SK-N-SH treated with all-trans-retinoic acid at 6 μM for 48 hours (cell line): ENCODE data around the gene MAPK8.

Experiments used
- ATAC-seq: fragments of 200-7000 bp; cut with Tn5 transposase; 3 replicates; pipeline ENCODE4 v1.9.1; 2020; ENCODE audit warnings: mild to moderate bottlenecking, moderate library complexity
- BACH2 ChIP-seq: fragments of 250-450 bp; sonication (Bioruptor Pico); IDR thresholded peaks from 2 replicates; pipeline ENCODE4 v1.9.0; 2021; ENCODE audit warnings: mild to moderate bottlenecking, borderline replicate concordance
- CSDC2 ChIP-seq: fragments of 250-450 bp; sonication (Bioruptor Pico); IDR thresholded peaks from 2 replicates; pipeline ENCODE4 v1.5.0; 2020; ENCODE audit warnings: mild to moderate bottlenecking, moderate library complexity
- ESRRG ChIP-seq: fragments of 250-450 bp; sonication (Bioruptor Pico); IDR thresholded peaks from 2 replicates; pipeline ENCODE4 v1.6.1; 2021; ENCODE audit warnings: mild to moderate bottlenecking
- GLIS3 ChIP-seq: fragments of 250-450 bp; sonication (Bioruptor Pico); IDR thresholded peaks from 2 replicates; pipeline ENCODE4 v1.5.0; 2020; ENCODE audit warnings: mild to moderate bottlenecking, moderate library complexity
- ISL1 ChIP-seq: fragments of 250-450 bp; sonication (Bioruptor Pico); IDR thresholded peaks from 2 replicates; pipeline ENCODE4 v2.1.2; 2022; ENCODE audit warnings: mild to moderate bottlenecking, moderate library complexity
- OSR1 ChIP-seq: fragments of 250-450 bp; sonication (Bioruptor Pico); IDR thresholded peaks from 2 replicates; pipeline ENCODE4 v1.8.0; 2022; ENCODE audit warnings: moderate library complexity, mild to moderate bottlenecking, inconsistent platforms
- PPARA ChIP-seq: fragments of 250-450 bp; sonication (Bioruptor Pico); IDR thresholded peaks from 2 replicates; pipeline ENCODE4 v1.5.0; 2020; ENCODE audit warnings: mild to moderate bottlenecking, borderline replicate concordance
- RARB ChIP-seq: fragments of 250-450 bp; sonication (Bioruptor Pico); IDR thresholded peaks from 2 replicates; pipeline ENCODE4 v1.8.0; 2021; ENCODE audit warnings: mild to moderate bottlenecking, moderate library complexity
- TCF4 ChIP-seq: fragments of 250-450 bp; sonication (Bioruptor Pico); IDR thresholded peaks from 2 replicates; pipeline ENCODE4 v1.8.0; 2021; ENCODE audit warnings: mild to moderate bottlenecking, moderate library complexity, borderline replicate concordance
- ZC3H10 ChIP-seq: fragments of 250-450 bp; sonication (Bioruptor Pico); IDR thresholded peaks from 2 replicates; pipeline ENCODE4 v1.5.1; 2021; ENCODE audit warnings: mild to moderate bottlenecking, moderate library complexity
- ZFP3 ChIP-seq: fragments of 250-450 bp; sonication (Bioruptor Pico); IDR thresholded peaks from 2 replicates; pipeline ENCODE4 v1.5.0; 2020; ENCODE audit warnings: mild to moderate bottlenecking, moderate library complexity
- ZFP30 ChIP-seq: fragments of 450-650 bp; formaldehyde crosslinking; IDR thresholded peaks from 2 replicates; pipeline ENCODE4 v1.5.0; 2022; ENCODE audit warnings: mild to moderate bottlenecking, moderate library complexity
- ZNF565 ChIP-seq: fragments of 450-650 bp; formaldehyde crosslinking; conservative IDR thresholded peaks from 2 replicates; pipeline ENCODE4 v1.5.0; 2020; ENCODE audit warnings: low read depth, mild to moderate bottlenecking, moderate library complexity
- ZNF70 ChIP-seq: fragments of 450-650 bp; formaldehyde crosslinking; IDR thresholded peaks from 2 replicates; pipeline ENCODE4 v1.5.0; 2020; ENCODE audit warnings: mild to moderate bottlenecking, moderate library complexity
- ZNF8 ChIP-seq: fragments of 450-650 bp; formaldehyde crosslinking; IDR thresholded peaks from 2 replicates; pipeline ENCODE4 v1.5.0; 2020; ENCODE audit warnings: mild to moderate bottlenecking, moderate library complexity
- TF ChIP-seq, protein P1 (sequence below): fragments of 250-450 bp; sonication (Bioruptor Pico); IDR thresholded peaks from 2 replicates; pipeline ENCODE4 v1.5.1; 2020; ENCODE audit warnings: low read depth, mild to moderate bottlenecking, moderate library complexity
- TF ChIP-seq, protein P2 (sequence below): fragments of 250-450 bp; sonication (Bioruptor Pico); IDR thresholded peaks from 2 replicates; pipeline ENCODE4 v1.5.1; 2021; ENCODE audit warnings: mild to moderate bottlenecking, moderate library complexity
- TF ChIP-seq, protein P3 (sequence below): fragments of 250-450 bp; sonication (Bioruptor Pico); IDR thresholded peaks from 2 replicates; pipeline ENCODE4 v1.5.0; 2020; ENCODE audit warnings: mild to moderate bottlenecking, moderate library complexity
- TF ChIP-seq, protein P4 (sequence below): fragments of 250-450 bp; sonication (Bioruptor Pico); IDR thresholded peaks from 2 replicates; pipeline ENCODE4 v1.8.0; 2021; ENCODE audit warnings: low read depth, mild to moderate bottlenecking, moderate library complexity, borderline replicate concordance
- TF ChIP-seq, protein P5 (sequence below): fragments of 250-450 bp; sonication (Bioruptor Pico); IDR thresholded peaks from 2 replicates; pipeline ENCODE4 v1.8.0; 2020; ENCODE audit warnings: mild to moderate bottlenecking, moderate library complexity, borderline replicate concordance

The MAPK8 gene

DNA sequence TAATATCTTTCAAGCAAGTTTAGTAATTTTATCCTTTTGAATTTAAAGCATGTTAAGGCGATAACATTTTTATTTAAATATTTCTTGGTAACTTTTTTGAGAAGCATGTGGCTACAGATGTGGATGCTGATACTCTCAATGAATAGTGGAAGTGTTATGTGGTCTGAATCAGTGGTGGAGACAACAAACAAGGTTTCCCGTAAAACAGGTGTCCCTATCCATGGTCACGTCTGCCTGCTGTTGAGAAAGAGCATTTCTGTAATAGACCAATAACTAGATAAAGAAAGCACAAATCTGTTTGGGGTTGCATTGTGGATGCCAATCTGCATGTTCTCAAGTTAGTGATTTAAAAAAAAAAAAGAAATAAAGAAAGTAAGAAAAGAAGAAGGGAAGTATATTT, 13.9 kb upstream of the MAPK8 start (continued):
- no peak for TF ChIP-seq ISL1 (CRISPR knock-in tag)
- TF ChIP-seq GLIS3 (CRISPR knock-in tag): no peak
- TF ChIP-seq TCF4: no peak

DNA sequence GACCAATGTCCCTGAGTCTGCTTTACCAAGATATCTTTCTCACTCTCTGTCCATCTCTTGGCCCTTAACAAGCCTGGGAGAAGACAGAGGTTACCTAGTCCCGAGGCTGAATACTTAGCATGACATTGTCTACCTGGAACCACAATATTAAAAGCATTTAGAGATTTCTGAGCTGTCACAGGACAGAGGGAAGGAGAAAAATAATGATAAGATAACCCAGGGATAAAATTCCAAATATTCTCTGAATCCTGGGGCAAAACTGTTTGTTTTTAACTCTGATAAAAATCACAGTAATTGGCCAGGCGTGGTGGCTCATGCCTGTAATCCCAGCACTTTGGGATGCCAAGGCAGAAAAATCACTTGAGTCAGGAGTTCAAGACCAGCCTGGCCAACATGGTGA, 12.0 kb upstream of the MAPK8 start:
- ATAC-seq: no peak
- TF ChIP-seq ZNF8 (no peak), ZC3H10 (no peak), PPARA (CRISPR knock-in tag) (no peak), ZFP3 (CRISPR knock-in tag) (no peak), ESRRG (no peak), RARB (CRISPR knock-in tag) (no peak), BACH2 (CRISPR knock-in tag) (no peak), CSDC2 (CRISPR knock-in tag) (no peak)
- TF ChIP-seq, protein P1, sequence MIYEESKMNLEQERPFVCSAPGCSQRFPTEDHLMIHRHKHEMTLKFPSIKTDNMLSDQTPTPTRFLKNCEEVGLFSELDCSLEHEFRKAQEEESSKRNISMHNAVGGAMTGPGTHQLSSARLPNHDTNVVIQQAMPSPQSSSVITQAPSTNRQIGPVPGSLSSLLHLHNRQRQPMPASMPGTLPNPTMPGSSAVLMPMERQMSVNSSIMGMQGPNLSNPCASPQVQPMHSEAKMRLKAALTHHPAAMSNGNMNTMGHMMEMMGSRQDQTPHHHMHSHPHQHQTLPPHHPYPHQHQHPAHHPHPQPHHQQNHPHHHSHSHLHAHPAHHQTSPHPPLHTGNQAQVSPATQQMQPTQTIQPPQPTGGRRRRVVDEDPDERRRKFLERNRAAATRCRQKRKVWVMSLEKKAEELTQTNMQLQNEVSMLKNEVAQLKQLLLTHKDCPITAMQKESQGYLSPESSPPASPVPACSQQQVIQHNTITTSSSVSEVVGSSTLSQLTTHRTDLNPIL (CRISPR knock-in tag): no peak
- TF ChIP-seq, protein P2, sequence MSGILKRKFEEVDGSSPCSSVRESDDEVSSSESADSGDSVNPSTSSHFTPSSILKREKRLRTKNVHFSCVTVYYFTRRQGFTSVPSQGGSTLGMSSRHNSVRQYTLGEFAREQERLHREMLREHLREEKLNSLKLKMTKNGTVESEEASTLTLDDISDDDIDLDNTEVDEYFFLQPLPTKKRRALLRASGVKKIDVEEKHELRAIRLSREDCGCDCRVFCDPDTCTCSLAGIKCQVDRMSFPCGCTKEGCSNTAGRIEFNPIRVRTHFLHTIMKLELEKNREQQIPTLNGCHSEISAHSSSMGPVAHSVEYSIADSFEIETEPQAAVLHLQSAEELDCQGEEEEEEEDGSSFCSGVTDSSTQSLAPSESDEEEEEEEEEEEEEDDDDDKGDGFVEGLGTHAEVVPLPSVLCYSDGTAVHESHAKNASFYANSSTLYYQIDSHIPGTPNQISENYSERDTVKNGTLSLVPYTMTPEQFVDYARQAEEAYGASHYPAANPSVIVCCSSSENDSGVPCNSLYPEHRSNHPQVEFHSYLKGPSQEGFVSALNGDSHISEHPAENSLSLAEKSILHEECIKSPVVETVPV: no peak
- TF ChIP-seq, protein P3, sequence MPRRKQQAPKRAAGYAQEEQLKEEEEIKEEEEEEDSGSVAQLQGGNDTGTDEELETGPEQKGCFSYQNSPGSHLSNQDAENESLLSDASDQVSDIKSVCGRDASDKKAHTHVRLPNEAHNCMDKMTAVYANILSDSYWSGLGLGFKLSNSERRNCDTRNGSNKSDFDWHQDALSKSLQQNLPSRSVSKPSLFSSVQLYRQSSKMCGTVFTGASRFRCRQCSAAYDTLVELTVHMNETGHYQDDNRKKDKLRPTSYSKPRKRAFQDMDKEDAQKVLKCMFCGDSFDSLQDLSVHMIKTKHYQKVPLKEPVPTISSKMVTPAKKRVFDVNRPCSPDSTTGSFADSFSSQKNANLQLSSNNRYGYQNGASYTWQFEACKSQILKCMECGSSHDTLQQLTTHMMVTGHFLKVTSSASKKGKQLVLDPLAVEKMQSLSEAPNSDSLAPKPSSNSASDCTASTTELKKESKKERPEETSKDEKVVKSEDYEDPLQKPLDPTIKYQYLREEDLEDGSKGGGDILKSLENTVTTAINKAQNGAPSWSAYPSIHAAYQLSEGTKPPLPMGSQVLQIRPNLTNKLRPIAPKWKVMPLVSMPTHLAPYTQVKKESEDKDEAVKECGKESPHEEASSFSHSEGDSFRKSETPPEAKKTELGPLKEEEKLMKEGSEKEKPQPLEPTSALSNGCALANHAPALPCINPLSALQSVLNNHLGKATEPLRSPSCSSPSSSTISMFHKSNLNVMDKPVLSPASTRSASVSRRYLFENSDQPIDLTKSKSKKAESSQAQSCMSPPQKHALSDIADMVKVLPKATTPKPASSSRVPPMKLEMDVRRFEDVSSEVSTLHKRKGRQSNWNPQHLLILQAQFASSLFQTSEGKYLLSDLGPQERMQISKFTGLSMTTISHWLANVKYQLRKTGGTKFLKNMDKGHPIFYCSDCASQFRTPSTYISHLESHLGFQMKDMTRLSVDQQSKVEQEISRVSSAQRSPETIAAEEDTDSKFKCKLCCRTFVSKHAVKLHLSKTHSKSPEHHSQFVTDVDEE (CRISPR knock-in tag): no peak
- TF ChIP-seq, protein P4, sequence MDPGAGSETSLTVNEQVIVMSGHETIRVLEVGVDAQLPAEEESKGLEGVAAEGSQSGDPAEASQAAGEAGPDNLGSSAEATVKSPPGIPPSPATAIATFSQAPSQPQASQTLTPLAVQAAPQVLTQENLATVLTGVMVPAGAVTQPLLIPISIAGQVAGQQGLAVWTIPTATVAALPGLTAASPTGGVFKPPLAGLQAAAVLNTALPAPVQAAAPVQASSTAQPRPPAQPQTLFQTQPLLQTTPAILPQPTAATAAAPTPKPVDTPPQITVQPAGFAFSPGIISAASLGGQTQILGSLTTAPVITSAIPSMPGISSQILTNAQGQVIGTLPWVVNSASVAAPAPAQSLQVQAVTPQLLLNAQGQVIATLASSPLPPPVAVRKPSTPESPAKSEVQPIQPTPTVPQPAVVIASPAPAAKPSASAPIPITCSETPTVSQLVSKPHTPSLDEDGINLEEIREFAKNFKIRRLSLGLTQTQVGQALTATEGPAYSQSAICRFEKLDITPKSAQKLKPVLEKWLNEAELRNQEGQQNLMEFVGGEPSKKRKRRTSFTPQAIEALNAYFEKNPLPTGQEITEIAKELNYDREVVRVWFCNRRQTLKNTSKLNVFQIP (CRISPR knock-in tag): no peak

DNA sequence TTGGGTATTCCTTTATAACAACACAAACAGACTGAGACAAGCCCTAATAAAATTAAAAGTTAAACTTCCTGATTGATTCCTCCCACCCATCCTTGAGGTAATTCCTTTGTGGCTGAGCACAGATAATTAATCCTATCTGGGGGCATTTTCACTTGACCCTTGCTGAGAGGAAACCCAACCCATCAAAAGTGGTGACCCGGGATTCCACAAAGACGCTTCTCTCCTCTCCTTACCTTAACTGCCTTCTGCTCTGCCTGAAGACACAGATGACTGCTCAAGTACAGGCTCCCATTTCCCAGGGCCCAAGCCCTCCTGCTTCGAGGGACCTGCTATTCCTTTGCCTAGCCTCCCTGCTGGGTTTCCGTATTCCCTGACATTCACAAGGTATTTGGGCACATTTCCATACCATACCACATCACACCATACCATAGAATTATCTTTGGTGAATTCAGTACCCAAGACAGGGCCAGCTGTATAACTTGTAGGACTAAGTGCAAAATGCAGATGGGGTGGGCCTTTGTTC, 9.8 kb upstream of the MAPK8 start:
- ATAC-seq: no peak
- TF ChIP-seq ZFP30 (CRISPR knock-in tag) (no peak), BACH2 (CRISPR knock-in tag) (no peak), ZC3H10 (no peak), ISL1 (CRISPR knock-in tag) (no peak), ESRRG (no peak), OSR1 (CRISPR knock-in tag) (no peak), TCF4 (no peak), PPARA (CRISPR knock-in tag) (no peak), CSDC2 (CRISPR knock-in tag) (no peak), ZNF565 (CRISPR knock-in tag) (no peak), RARB (CRISPR knock-in tag) (no peak), ZNF70 (no peak)
- TF ChIP-seq, protein P5, sequence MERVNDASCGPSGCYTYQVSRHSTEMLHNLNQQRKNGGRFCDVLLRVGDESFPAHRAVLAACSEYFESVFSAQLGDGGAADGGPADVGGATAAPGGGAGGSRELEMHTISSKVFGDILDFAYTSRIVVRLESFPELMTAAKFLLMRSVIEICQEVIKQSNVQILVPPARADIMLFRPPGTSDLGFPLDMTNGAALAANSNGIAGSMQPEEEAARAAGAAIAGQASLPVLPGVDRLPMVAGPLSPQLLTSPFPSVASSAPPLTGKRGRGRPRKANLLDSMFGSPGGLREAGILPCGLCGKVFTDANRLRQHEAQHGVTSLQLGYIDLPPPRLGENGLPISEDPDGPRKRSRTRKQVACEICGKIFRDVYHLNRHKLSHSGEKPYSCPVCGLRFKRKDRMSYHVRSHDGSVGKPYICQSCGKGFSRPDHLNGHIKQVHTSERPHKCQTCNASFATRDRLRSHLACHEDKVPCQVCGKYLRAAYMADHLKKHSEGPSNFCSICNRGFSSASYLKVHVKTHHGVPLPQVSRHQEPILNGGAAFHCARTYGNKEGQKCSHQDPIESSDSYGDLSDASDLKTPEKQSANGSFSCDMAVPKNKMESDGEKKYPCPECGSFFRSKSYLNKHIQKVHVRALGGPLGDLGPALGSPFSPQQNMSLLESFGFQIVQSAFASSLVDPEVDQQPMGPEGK (CRISPR knock-in tag): no peak
- TF ChIP-seq, protein P1 (CRISPR knock-in tag): no peak
- TF ChIP-seq, protein P3 (CRISPR knock-in tag): no peak
- TF ChIP-seq, protein P4 (CRISPR knock-in tag): no peak
- TF ChIP-seq, protein P2: no peak
